MM.1S (cell line): Measurements from ENCODE around the gene PIEZO1.

Source experiments
- DNase-seq: peaks from one replicate; pipeline ENCODE4 v3.0.0-alpha.2; 2015
- H2AFZ ChIP-seq: fragments of 300-600 bp; sonication (generic); 2 replicates; pipeline ENCODE4 v1.6.0; 2016; ENCODE audit warnings: antibody characterized with exemption, low read length
- H3F3A ChIP-seq: fragments of 300-600 bp; sonication (generic); 2 replicates; pipeline ENCODE4 v1.6.1; 2016; ENCODE audit warnings: mild to moderate bottlenecking, antibody characterized with exemption, low read length, moderate library complexity, mixed read lengths; ENCODE audit not compliant: insufficient read depth
- H3K27ac ChIP-seq: fragments of 300-600 bp; sonication (generic); 2 replicates; pipeline ENCODE4 v1.5.1; 2016; ENCODE audit warnings: mild to moderate bottlenecking, low read length
- H3K27me3 ChIP-seq: fragments of 300-600 bp; sonication (generic); replicated peaks from 2 replicates; pipeline ENCODE4 v1.6.0; 2016; ENCODE audit warnings: low read length; ENCODE audit not compliant: insufficient read depth
- H3K36me3 ChIP-seq: fragments of 300-600 bp; sonication (generic); replicated peaks from 2 replicates; pipeline ENCODE4 v1.6.1; 2016; ENCODE audit warnings: mild to moderate bottlenecking, low read length, mixed read lengths; ENCODE audit not compliant: insufficient read depth
- H3K4me1 ChIP-seq: fragments of 300-600 bp; sonication (generic); 2 replicates; pipeline ENCODE4 v1.6.1; 2016; ENCODE audit warnings: low read length, mixed read lengths
- H3K4me2 ChIP-seq: fragments of 300-600 bp; sonication (generic); 2 replicates; pipeline ENCODE4 v1.6.0; 2016; ENCODE audit warnings: low read depth, low read length
- H3K4me3 ChIP-seq: fragments of 300-600 bp; sonication (generic); 2 replicates; pipeline ENCODE4 v1.5.1; 2016; ENCODE audit warnings: low read length, mixed read lengths
- H3K79me2 ChIP-seq: fragments of 300-600 bp; sonication (generic); 2 replicates; pipeline ENCODE4 v1.6.1; 2016; ENCODE audit warnings: mixed run types, low read length, mixed read lengths
- H3K9ac ChIP-seq: fragments of 300-600 bp; sonication (generic); 2 replicates; pipeline ENCODE4 v1.6.1; 2016; ENCODE audit warnings: low read length, mixed read lengths
- H3K9me2 ChIP-seq: fragments of 300-600 bp; sonication (generic); replicated peaks from 2 replicates; pipeline ENCODE4 v1.6.1; 2016; ENCODE audit warnings: mild to moderate bottlenecking, low read length, mixed read lengths; ENCODE audit not compliant: insufficient read depth
- H3K9me3 ChIP-seq: fragments of 300-600 bp; sonication (generic); replicated peaks from 2 replicates; pipeline ENCODE4 v1.6.1; 2016; ENCODE audit warnings: mild to moderate bottlenecking, low read length, mixed read lengths; ENCODE audit not compliant: insufficient read depth
- H4K20me1 ChIP-seq: fragments of 300-600 bp; sonication (generic); 2 replicates; pipeline ENCODE4 v1.6.1; 2016; ENCODE audit warnings: mild to moderate bottlenecking, low read length, moderate library complexity, mixed read lengths; ENCODE audit not compliant: insufficient read depth
- CTCF ChIP-seq: fragments of 300-600 bp; sonication (generic); IDR thresholded peaks from 2 replicates; pipeline ENCODE4 v1.5.1; 2016; ENCODE audit warnings: antibody characterized with exemption, low read length, mixed read lengths
- EZH2 ChIP-seq: fragments of 300-600 bp; sonication (generic); optimal IDR thresholded peaks from 2 replicates; pipeline ENCODE3; 2017; ENCODE audit warnings: low read depth, mild to moderate bottlenecking, antibody characterized with exemption, low read length, mixed read lengths
- EZH2phosphoT487 ChIP-seq: fragments of 300-600 bp; sonication (generic); IDR thresholded peaks from 2 replicates; pipeline ENCODE4 v1.6.1; 2018; ENCODE audit warnings: antibody characterized with exemption, low read length

Gene PIEZO1

GRCh38 chr16:88703486-88704309, 81.3 kb downstream of the PIEZO1 start:
- H3K27ac ChIP-seq: no peak overlapping the region
- TF ChIP-seq CTCF (no peak), EZH2 (no peak)
- peaks cover 13% of the 10 kb centered on the region for H3K4me1 ChIP-seq
- no peak overlapping the region for H2AFZ ChIP-seq
- peaks cover 35% of the 10 kb centered on the region for H3K79me2 ChIP-seq
- no peak overlapping the region for H3K4me2 ChIP-seq
- no peak overlapping the region for H3K4me3 ChIP-seq
- H3F3A ChIP-seq: peaks cover 7% of the 10 kb centered on the region; the same call in 1 of the 2 replicates
- no peaks in the 10 kb centered on the region for H3K9me2 ChIP-seq
- no peaks in the 10 kb centered on the region for H4K20me1 ChIP-seq
- no peaks in the 10 kb centered on the region for H3K27me3 ChIP-seq
- H3K9ac ChIP-seq: no peak overlapping the region
- DNase-seq: no peak
- no peaks in the 10 kb centered on the region for H3K9me3 ChIP-seq
- no peaks in the 10 kb centered on the region for H3K36me3 ChIP-seq

- H3K36me3 ChIP-seq: no peaks in the 10 kb centered on the region
- H3K9me3 ChIP-seq: no peaks in the 10 kb centered on the region
- H3K27me3 ChIP-seq: no peaks in the 10 kb centered on the region
- H3K4me3 ChIP-seq: no peak overlapping the region
- no peaks in the 10 kb centered on the region for H4K20me1 ChIP-seq
- H3K9me2 ChIP-seq: no peaks in the 10 kb centered on the region
- no peak overlapping the region for H3K4me2 ChIP-seq
- no peak overlapping the region for H3K9ac ChIP-seq
- no peak overlapping the region for H2AFZ ChIP-seq
- peaks cover 29% of the 10 kb centered on the region for H3K79me2 ChIP-seq
- peaks cover 7% of the 10 kb centered on the region; the same call in 1 of the 2 replicates for H3F3A ChIP-seq
- H3K27ac ChIP-seq: no peak overlapping the region
- TF ChIP-seq CTCF (no peak), EZH2 (no peak), EZH2phosphoT487 (no peak)
- peaks cover 13% of the 10 kb centered on the region for H3K4me1 ChIP-seq
- no peak for DNase-seq
Observed at GRCh38 chr16:88702371-88703210, 82.4 kb downstream of the PIEZO1 start.

- peak overlapping the region; percentile 52; the same call in 1 of the 2 replicates for H3K4me3 ChIP-seq
- H2AFZ ChIP-seq: no peak overlapping the region
- no peak for TF ChIP-seq EZH2phosphoT487
- no peak for TF ChIP-seq EZH2
- TF ChIP-seq CTCF: no peak
- no peak for DNase-seq
- no peaks in the 10 kb centered on the region for H3K27me3 ChIP-seq
- no peaks in the 10 kb centered on the region for H3K9me3 ChIP-seq
- peaks cover 13% of the 10 kb centered on the region for H3K4me1 ChIP-seq
- peak overlapping the region; percentile 76 for H3K4me2 ChIP-seq
- H3K79me2 ChIP-seq: peaks cover 29% of the 10 kb centered on the region
- no peak overlapping the region for H3K9ac ChIP-seq
- H3F3A ChIP-seq: peaks cover 3% of the 10 kb centered on the region; the same call in 1 of the 2 replicates
- no peaks in the 10 kb centered on the region for H3K9me2 ChIP-seq
- H4K20me1 ChIP-seq: no peaks in the 10 kb centered on the region
- no peaks in the 10 kb centered on the region for H3K36me3 ChIP-seq
- peak overlapping the region; percentile 10; the same call in 1 of the 2 replicates for H3K27ac ChIP-seq
Observed at GRCh38 chr16:88701581-88702370, 83.2 kb downstream of the PIEZO1 start.
